Ishikawa (cell line): ENCODE data around the gene LPCAT1.

ENCODE experiments used
- EGR1 ChIP-seq: IDR thresholded peaks from 2 replicates; pipeline ENCODE4 v1.6.1; 2012
- EP300 ChIP-seq: IDR thresholded peaks from 2 replicates; pipeline ENCODE4 v1.6.1; 2012; ENCODE audit warnings: borderline replicate concordance
- FOXM1 ChIP-seq: IDR thresholded peaks from 2 replicates; pipeline ENCODE4 v1.6.1; 2012; ENCODE audit warnings: low read depth, borderline replicate concordance
- MAX ChIP-seq: IDR thresholded peaks from 2 replicates; pipeline ENCODE4 v1.6.1; 2012
- NFIC ChIP-seq: IDR thresholded peaks from 2 replicates; pipeline ENCODE4 v1.6.1; 2012
- RAD21 ChIP-seq: IDR thresholded peaks from 2 replicates; pipeline ENCODE4 v1.6.1; 2012; ENCODE audit warnings: low read depth
- TAF1 ChIP-seq: IDR thresholded peaks from 2 replicates; pipeline ENCODE4 v1.6.1; 2012; ENCODE audit warnings: low read depth, mild to moderate bottlenecking
- TCF12 ChIP-seq: IDR thresholded peaks from 2 replicates; pipeline ENCODE4 v1.6.1; 2012; ENCODE audit warnings: low read depth
- TEAD4 ChIP-seq: IDR thresholded peaks from 2 replicates; pipeline ENCODE4 v1.6.1; 2012
- YY1 ChIP-seq: IDR thresholded peaks from 2 replicates; pipeline ENCODE4 v1.6.1; 2012; ENCODE audit warnings: low read depth

GRCh38 chr5:1564182-1564748 lies 40.5 kb upstream of the LPCAT1 start:
- no peak for TF ChIP-seq MAX
- TF ChIP-seq EP300: no peak
- no peak for TF ChIP-seq RAD21
- no peak for TF ChIP-seq TCF12
- no peak for TF ChIP-seq NFIC
- TF ChIP-seq YY1: no peak
- TF ChIP-seq TAF1: no peak
- TF ChIP-seq EGR1: no peak
- no peak for TF ChIP-seq FOXM1
- TF ChIP-seq TEAD4: no peak
